BLaER1 (cell line): ENCODE data around the gene CEP152.
"Not testable (repeated sequence)": the region's sequence is repeated elsewhere in the genome, so short reads cannot be mapped to it uniquely, and the experiment has no call there.

Experiments used
- H3K27ac ChIP-seq: shearing (Covaris generic); formaldehyde crosslinking; 2 replicates; pipeline ENCODE4 v1.8.1; 2022
- H3K27me3 ChIP-seq: shearing (Covaris generic); formaldehyde crosslinking; 2 replicates; pipeline ENCODE4 v1.8.1; 2022
- H3K36me3 ChIP-seq: shearing (Covaris generic); formaldehyde crosslinking; 2 replicates; pipeline ENCODE4 v1.8.1; 2022
- H3K4me1 ChIP-seq: shearing (Covaris generic); formaldehyde crosslinking; 2 replicates; pipeline ENCODE4 v1.8.1; 2022
- H3K4me2 ChIP-seq: shearing (Covaris generic); formaldehyde crosslinking; 2 replicates; pipeline ENCODE4 v1.8.1; 2022
- H3K4me3 ChIP-seq: shearing (Covaris generic); formaldehyde crosslinking; 2 replicates; pipeline ENCODE4 v1.8.1; 2022
- H3K9ac ChIP-seq: shearing (Covaris generic); formaldehyde crosslinking; 2 replicates; pipeline ENCODE4 v1.8.1; 2022
- H3K9me3 ChIP-seq: shearing (Covaris generic); formaldehyde crosslinking; 2 replicates; pipeline ENCODE4 v1.8.1; 2022
- H4K20me1 ChIP-seq: shearing (Covaris generic); formaldehyde crosslinking; 2 replicates; pipeline ENCODE4 v1.8.1; 2022
- Cebpa-rat ChIP-seq: shearing (Covaris generic); IDR thresholded peaks from 2 replicates; pipeline ENCODE4 v1.8.1; 2022

CEP152 gene, protein sequence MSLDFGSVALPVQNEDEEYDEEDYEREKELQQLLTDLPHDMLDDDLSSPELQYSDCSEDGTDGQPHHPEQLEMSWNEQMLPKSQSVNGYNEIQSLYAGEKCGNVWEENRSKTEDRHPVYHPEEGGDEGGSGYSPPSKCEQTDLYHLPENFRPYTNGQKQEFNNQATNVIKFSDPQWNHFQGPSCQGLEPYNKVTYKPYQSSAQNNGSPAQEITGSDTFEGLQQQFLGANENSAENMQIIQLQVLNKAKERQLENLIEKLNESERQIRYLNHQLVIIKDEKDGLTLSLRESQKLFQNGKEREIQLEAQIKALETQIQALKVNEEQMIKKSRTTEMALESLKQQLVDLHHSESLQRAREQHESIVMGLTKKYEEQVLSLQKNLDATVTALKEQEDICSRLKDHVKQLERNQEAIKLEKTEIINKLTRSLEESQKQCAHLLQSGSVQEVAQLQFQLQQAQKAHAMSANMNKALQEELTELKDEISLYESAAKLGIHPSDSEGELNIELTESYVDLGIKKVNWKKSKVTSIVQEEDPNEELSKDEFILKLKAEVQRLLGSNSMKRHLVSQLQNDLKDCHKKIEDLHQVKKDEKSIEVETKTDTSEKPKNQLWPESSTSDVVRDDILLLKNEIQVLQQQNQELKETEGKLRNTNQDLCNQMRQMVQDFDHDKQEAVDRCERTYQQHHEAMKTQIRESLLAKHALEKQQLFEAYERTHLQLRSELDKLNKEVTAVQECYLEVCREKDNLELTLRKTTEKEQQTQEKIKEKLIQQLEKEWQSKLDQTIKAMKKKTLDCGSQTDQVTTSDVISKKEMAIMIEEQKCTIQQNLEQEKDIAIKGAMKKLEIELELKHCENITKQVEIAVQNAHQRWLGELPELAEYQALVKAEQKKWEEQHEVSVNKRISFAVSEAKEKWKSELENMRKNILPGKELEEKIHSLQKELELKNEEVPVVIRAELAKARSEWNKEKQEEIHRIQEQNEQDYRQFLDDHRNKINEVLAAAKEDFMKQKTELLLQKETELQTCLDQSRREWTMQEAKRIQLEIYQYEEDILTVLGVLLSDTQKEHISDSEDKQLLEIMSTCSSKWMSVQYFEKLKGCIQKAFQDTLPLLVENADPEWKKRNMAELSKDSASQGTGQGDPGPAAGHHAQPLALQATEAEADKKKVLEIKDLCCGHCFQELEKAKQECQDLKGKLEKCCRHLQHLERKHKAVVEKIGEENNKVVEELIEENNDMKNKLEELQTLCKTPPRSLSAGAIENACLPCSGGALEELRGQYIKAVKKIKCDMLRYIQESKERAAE (N-terminal part only)

DNA sequence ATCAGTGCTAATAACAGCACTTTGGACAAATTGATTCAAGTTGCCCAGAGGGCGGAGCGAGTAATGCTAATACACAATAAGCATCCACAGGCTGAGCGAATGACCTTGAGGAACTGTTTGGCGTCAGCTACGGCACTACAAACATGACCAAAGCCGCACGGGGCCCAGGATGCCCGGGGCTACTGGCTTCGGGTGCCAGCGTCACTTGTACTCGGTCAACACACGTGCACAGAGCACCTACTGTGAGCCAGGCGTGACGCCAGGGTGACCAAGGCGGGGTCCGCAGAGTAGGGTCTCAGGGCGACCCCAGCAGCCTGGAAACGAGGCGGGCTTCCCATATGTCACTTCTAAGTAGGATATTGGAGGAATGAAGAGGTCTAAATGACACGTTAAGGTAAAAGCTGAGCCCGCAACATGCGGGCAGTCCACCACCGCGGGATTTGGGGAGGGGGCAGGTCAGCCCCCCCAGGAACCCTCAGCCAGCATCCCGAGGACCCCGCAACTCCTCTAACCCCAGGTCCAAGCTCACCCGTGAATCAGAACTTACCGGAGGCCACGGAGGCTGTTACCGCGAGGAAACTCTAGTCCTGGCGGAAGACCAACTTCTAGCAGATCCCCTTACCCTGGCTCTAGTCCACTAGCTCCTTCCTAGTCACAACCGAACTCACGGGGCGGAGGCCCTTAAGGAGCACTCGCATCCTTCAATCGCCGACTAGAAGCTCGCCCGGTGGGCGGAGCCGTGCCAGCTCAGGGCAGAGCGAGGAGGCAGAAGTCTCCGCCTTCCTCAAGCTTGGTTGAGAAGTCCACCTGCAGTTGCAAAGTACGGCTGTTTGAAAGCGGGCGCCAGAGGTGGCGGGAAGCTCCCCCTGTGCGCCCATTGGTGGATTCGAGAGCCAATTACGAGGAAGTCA, at the start of gene CEP152:
Gene CEP152 (minus strand): TSS at position 656 of the 911 bp plus-strand sequence. CDS start 5,420 bp downstream, outside the sequence.
- no peak for TF ChIP-seq Cebpa-rat
- Histone ChIP-seq H3K9ac (peak within 1 kb of the TSS; percentile 89), H4K20me1 (peaks cover 9% of the 10 kb centered on the region; the same call in 1 of the 2 replicates)

DNA sequence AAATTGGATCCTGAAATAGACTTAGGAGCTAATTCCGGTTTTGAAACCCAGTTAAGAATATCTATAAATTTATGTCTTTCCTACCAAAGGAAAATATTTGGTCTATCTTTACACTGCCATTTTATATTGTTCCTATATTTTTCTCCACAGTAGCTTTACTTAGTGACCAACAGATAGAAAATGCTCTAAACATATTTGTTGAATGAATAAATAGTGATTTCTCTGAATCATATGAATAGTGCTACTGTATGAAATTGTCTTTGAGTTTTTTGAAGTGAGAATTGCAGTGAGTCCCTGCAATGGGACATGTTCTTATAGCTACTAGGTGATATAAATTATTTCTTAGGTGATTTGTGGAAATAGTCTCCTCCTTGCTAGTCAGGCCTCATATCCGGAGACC, 48.6 kb upstream of the CEP152 start:
- no peak for TF ChIP-seq Cebpa-rat
- no peaks in the 10 kb centered on the region for H3K36me3 ChIP-seq
- H3K4me1 ChIP-seq = no peaks in the 10 kb centered on the region
- H3K9me3 ChIP-seq = no peaks in the 10 kb centered on the region
- no peaks in the 10 kb centered on the region for H4K20me1 ChIP-seq
- no peak overlapping the region for H3K27ac ChIP-seq
- no peak overlapping the region for H3K9ac ChIP-seq
- H3K27me3 ChIP-seq = no peaks in the 10 kb centered on the region
- H3K4me2 ChIP-seq = no peak overlapping the region
- H3K4me3 ChIP-seq = no peak overlapping the region

More for the DNA sequence above, at the start of gene CEP152:
- Histone ChIP-seq H3K4me3 (peak within 1 kb of the TSS; percentile 93), H3K9me3 (no peaks in the 10 kb centered on the region), H3K27me3 (no peaks in the 10 kb centered on the region), H3K27ac (peak within 1 kb of the TSS; percentile 89), H3K36me3 (no peaks in the 10 kb centered on the region), H3K4me1 (peaks cover 41% of the 10 kb centered on the region), H3K4me2 (peak within 1 kb of the TSS; percentile 90)

- Histone ChIP-seq H3K4me3 (no peak overlapping the region), H3K9ac (no peak overlapping the region), H4K20me1 (no peaks in the 10 kb centered on the region), H3K4me2 (no peak overlapping the region), H3K27me3 (no peaks in the 10 kb centered on the region), H3K9me3 (no peaks in the 10 kb centered on the region), H3K27ac (no peak overlapping the region), H3K4me1 (no peaks in the 10 kb centered on the region), H3K36me3 (no peaks in the 10 kb centered on the region)
- TF ChIP-seq Cebpa-rat = no peak
These were observed 47.5 kb upstream of the CEP152 start for GRCh38 chr15:48858401-48858800.

GRCh38 chr15:48856942-48857341, 46.1 kb upstream of the CEP152 start:
- Histone ChIP-seq H3K4me3 (no peak overlapping the region), H3K4me1 (no peaks in the 10 kb centered on the region), H3K4me2 (no peak overlapping the region), H3K9me3 (no peaks in the 10 kb centered on the region), H3K27me3 (no peaks in the 10 kb centered on the region), H3K9ac (no peak overlapping the region), H3K27ac (no peak overlapping the region), H3K36me3 (no peaks in the 10 kb centered on the region), H4K20me1 (no peaks in the 10 kb centered on the region)
- TF ChIP-seq Cebpa-rat = no peak

- no peaks in the 10 kb centered on the region for H3K36me3 ChIP-seq
- H3K4me1 ChIP-seq = no peaks in the 10 kb centered on the region
- H3K9me3 ChIP-seq = no peaks in the 10 kb centered on the region
- H3K4me3 ChIP-seq = no peak overlapping the region
- no peaks in the 10 kb centered on the region for H3K27me3 ChIP-seq
- no peak for TF ChIP-seq Cebpa-rat
- no peaks in the 10 kb centered on the region for H4K20me1 ChIP-seq
- no peak overlapping the region for H3K9ac ChIP-seq
- no peak overlapping the region for H3K4me2 ChIP-seq
- no peak overlapping the region for H3K27ac ChIP-seq
These were observed 44.9 kb upstream of the CEP152 start for GRCh38 chr15:48855501-48856440.

DNA sequence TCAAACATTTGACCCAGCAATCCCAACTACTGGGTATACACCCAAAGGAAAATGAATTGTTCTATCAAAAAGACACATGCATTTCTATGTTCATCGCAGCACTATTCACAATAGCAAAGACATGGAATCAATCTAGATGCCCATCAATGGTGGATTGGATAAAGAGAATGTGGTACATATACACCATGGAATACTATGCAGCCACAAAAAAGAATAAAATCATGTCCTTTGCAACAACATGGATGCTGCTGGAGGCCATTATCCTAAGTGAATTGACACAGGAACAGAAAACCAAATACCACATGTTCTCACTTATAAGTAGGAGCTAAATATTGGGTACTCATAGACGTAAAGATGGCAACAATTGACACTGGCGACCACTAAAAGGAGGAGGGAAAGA, 43.6 kb upstream of the CEP152 start:
- not testable (repeated sequence) for H3K9ac ChIP-seq, H3K4me1 ChIP-seq, H3K27ac ChIP-seq, H3K27me3 ChIP-seq, H3K36me3 ChIP-seq, H3K9me3 ChIP-seq, H3K4me2 ChIP-seq, H3K4me3 ChIP-seq, H4K20me1 ChIP-seq

DNA sequence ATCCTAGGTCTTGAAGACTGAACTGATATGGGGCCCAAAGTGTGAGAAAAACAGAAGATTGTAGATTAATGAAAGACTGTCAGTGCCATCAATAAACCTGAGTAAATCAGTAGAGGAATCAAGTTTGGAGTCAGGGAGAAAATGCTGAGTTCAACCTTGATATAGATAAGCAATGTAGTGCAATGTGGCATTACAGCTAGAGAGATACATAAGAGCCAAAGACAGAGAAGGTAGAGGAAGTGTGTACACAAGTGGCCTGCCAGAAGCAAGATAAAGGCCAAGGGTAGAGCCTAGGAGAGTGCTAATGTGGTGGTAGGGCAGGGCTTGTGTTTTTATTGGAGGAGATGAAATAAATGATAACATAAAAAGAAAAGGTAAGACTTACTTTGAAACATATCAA, 41.1 kb upstream of the CEP152 start:
- H3K4me1 ChIP-seq = no peaks in the 10 kb centered on the region
- H3K9ac ChIP-seq = no peak overlapping the region
- no peaks in the 10 kb centered on the region for H4K20me1 ChIP-seq
- H3K27me3 ChIP-seq = no peaks in the 10 kb centered on the region
- TF ChIP-seq Cebpa-rat = no peak
- H3K9me3 ChIP-seq = no peaks in the 10 kb centered on the region
- H3K4me2 ChIP-seq = no peak overlapping the region
- H3K36me3 ChIP-seq = no peaks in the 10 kb centered on the region
- no peak overlapping the region for H3K27ac ChIP-seq
- no peak overlapping the region for H3K4me3 ChIP-seq

DNA sequence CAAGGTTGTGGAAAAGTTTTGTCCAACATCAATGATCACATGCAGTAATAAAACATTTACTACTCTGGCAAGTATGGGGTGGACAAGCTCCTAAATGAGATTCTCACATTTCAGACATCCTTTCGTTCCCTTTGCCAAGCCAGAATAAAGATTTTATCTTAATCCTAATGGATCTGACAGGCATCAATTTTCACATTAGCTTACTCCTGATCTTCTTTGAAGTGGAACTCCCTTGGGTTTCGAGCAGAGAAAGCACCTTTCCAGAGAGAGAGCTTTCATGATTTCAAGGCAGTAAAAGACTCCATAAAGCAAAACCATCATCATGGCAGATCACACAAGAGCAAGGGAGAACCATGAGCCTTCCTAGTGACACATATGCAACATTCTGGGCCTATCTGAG, 39.8 kb upstream of the CEP152 start:
- no peak for TF ChIP-seq Cebpa-rat
- Histone ChIP-seq H3K4me3 (no peak overlapping the region), H3K4me2 (no peak overlapping the region), H3K36me3 (no peaks in the 10 kb centered on the region), H4K20me1 (no peaks in the 10 kb centered on the region), H3K4me1 (no peaks in the 10 kb centered on the region), H3K27ac (no peak overlapping the region), H3K9me3 (no peaks in the 10 kb centered on the region), H3K9ac (no peak overlapping the region), H3K27me3 (no peaks in the 10 kb centered on the region)
